HS-27A (cell line): ENCODE results near the gene EVI2A.
"Not testable (repeated sequence)": the region's sequence is repeated elsewhere in the genome, so short reads cannot be mapped to it uniquely, and the experiment has no call there.

Experiments used
- DNase-seq: peaks from one replicate; pipeline ENCODE4 v3.0.0-alpha.2; 2012; ENCODE audit warnings: low read depth, missing footprints

Gene EVI2A

DNA sequence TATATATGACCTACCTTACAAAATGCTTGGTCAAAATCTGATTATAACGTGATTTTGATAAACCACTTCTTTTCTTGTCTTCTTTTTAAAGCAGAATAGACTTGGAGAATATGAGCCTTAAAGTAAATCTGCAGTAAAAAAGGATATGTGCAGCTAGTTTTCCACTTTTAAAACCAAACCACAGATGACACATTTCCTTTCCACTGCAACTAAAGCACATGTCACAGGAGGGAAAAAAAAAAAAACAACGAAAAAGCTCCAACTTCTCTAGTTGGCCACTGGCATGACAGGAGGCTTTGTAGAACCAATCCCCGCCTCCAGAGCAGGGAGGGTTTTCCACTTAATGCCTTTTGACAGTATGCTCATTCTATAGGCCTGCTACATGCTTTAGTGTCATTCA, at the start of gene EVI2A:
Gene EVI2A (minus strand): TSS at position 142 of the 400 bp plus-strand sequence. CDS start 2,609 bp downstream, outside the sequence.
- DNase-seq: no peak

- DNase-seq: no peak
These were observed 47.8 kb upstream of the EVI2A start for GRCh38 chr17:31369266-31369665.

DNA sequence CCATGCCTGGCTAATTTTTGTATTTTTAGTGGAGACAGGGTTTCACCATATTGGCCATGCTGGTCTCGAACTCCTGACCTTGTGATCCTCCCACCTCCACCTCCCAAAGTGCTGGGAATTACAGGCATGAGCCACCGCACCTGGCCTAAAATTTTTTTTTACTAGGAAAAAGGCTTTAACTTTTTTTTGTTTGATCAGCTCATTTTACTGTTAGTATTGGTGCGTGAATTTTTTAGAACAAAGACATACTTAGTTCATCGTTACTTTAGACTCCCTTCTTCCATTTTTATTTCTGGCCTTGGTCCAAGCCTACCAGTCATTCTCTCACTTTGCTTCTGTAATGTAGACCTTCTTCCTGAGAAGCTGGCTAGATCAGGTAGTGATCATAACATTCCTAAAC, 44.7 kb upstream of the EVI2A start:
- no peak for DNase-seq

DNA sequence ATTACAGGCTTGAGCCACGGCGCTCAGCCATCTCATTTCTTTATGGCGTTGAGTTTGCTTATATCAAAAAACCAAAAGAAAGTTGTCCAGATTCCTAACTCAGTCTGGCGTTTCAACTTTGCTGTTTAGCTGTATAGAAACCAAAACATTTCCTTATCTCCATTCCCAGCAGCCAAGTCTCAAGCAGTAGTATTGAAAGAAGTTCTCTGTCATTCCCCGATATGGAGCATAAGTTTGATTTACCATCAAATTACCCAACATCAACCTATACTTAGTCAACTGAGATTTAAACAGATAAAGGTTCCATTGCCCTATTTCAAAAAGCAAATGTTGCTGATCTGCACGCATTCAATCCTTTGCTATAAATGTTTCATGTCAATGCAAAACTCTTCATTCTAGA, 42.6 kb upstream of the EVI2A start:
- DNase-seq: no peak

DNA sequence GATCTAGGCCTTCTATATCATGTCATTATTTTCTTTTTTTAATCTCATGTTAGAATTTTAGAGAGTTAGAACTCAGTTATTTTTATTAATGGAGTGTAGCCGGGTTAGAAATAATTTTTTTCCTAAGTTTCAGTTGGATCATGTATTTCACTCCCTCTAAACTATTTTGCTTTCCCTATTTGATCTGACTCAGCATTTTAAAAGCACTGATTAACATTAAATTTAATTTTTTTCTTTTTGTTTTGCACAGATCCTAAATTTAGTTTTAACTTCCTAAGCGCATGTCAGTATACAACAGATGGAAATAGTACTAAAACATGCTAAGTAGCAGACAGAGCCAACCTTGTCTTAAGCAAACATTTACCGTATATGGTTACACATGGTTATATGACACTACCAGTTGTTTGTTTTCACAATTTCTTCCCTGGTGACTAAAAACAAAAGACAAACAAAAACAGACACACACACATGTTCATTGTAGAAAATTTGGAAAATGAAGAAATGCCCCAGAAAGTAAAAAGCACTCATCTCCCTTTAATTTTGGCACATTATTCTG, 36.5 kb upstream of the EVI2A start:
- no peak for DNase-seq

DNA sequence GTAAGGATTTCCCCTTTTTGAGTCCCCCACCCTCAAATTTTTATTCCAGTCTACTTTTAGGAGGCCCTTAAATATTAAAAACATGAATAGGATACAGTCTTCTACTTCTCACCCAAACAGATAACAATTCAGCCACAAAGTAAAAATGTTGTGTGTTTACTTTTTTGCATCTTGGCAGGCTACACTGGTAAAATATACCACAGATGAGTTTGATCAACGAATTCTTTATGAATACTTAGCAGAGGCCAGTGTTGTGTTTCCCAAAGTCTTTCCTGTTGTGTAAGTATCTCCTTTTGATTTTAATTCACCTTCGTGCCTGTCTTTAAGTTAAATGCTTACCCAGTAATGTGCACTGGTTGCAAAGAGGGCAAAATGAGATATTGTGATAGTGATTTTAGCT, 35.7 kb upstream of the EVI2A start:
- DNase-seq: no peak

- DNase-seq: no peak
These were observed 34.5 kb upstream of the EVI2A start for GRCh38 chr17:31355935-31356334.

- no peak for DNase-seq
These were observed 28.0 kb upstream of the EVI2A start for GRCh38 chr17:31349454-31349853.

DNA sequence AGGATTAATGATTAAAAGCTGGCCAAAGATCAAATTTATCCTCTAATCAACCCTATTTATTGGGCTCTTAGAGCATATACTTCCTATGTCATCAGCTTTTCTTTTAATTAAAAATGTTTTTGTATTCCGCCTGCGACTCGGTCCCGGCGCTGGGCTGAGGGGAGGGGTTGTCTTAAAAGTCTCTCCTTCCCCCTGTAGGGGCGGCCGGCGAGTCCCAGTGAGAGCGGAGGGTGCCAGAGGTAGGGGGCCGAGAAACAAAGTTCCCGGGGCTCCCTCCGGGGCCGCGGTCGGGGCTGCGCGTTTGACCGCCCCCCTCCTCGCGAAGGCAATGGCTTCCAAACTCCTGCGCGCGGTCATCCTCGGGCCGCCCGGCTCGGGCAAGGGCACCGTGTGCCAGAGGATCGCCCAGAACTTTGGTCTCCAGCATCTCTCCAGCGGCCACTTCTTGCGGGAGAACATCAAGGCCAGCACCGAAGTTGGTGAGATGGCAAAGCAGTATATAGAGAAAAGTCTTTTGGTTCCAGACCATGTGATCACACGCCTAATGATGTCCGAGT, 23.8 kb upstream of the EVI2A start:
- DNase-seq: not testable (repeated sequence)

DNA sequence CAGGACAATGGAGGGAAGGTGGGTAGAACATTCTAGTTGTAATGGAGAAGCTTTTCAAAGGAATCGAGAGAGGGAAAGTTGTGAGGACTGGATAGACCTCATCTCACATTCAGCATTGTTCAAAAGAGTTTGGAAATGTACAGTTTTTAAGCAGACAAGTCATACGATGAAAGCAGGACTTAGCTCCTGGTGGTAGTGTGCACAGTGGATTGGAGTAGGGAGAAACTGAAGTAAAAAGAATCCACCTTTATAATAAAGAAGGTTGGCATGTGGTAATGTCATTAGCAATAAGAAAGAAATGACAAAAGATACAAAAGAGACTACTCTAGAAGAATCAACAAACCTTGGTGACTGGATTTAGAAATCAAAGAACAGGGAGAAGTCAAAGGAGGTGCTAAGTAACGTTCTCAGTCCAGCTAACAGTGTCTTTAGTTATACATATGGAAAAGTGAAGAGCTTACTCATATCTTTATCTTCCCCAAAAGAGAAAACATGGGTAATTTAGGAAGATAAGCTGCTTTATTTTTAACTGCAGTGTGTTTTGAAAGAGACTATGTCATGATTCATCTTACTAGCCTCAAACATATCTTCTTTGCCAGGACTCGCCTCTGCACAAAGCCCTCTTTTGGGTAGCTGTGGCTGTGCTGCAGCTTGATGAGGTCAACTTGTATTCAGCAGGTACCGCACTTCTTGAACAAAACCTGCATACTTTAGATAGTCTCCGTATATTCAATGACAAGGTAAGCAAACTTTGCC, 18.7 kb upstream of the EVI2A start:
- no peak for DNase-seq

- no peak for DNase-seq
These were observed 7.8 kb upstream of the EVI2A start for GRCh38 chr17:31329221-31329620.

GRCh38 chr17:31328160-31328535, 6.7 kb upstream of the EVI2A start:
- no peak for DNase-seq

DNA sequence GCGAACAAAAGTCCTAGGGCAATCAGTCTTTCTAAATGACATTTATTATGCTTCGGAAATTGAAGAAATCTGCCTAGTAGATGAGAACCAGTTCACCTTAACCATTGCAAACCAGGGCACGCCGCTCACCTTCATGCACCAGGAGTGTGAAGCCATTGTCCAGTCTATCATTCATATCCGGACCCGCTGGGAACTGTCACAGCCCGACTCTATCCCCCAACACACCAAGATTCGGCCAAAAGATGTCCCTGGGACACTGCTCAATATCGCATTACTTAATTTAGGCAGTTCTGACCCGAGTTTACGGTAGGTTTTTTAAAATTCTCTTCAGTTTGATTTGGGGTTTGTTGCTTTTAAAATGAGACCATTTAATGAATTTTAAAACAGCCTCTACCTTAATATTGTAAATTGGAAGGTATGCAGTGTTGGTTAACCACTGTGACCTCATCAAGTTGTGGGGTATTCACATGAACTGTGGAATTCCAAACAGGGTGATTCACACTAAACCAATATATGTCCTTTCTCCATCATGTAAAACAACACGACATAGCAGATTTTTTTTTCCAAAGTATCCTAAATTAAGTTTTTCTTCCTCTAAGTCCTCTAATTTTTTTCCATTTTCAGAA, 6.2 kb upstream of the EVI2A start:
- no peak for DNase-seq

DNA sequence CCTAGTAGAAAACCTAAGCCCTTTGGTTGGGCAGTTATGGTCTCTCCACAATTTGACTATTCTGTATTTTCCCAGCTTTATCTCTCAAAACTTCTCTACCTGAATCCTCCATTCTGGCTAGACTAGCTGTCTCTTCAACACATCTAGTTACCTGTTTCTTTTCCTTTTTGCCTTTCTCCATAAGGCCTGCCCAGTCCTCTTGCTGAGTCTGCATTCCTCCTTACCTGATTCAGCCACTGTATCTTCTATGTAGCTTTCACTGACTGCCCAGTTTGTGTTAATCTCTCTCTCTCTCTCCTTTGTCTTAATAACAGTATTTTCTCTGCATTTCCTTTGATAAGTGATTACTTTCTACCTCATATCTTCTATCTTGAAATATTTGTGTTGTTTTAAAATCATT, 2.1 kb upstream of the EVI2A start:
- no peak for DNase-seq

GRCh38 chr17:31321966-31322365, 544 bp upstream of the EVI2A start:
- no peak for DNase-seq

GRCh38 chr17:31320791-31321190, 631 bp downstream of the EVI2A start:
- DNase-seq: no peak

DNA sequence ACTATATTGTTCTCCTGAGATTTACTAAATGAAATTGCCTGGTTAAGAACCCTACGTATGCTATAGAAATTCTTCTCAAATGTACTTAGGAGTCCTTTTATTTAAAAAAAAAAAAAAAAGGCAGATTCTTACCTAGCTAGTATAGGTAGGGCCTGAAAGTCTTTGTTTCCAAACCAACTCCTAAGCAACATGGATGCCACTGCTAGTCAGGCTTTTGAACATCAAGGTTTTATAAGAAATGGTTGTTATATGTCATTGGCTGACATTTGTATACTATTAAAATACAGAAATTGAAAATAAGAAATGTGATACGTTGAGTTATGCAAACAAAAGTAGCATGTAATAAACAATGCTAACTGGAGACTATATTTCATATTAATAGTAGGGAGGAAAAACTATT, 1.2 kb downstream of the EVI2A start:
- DNase-seq: no peak

DNA sequence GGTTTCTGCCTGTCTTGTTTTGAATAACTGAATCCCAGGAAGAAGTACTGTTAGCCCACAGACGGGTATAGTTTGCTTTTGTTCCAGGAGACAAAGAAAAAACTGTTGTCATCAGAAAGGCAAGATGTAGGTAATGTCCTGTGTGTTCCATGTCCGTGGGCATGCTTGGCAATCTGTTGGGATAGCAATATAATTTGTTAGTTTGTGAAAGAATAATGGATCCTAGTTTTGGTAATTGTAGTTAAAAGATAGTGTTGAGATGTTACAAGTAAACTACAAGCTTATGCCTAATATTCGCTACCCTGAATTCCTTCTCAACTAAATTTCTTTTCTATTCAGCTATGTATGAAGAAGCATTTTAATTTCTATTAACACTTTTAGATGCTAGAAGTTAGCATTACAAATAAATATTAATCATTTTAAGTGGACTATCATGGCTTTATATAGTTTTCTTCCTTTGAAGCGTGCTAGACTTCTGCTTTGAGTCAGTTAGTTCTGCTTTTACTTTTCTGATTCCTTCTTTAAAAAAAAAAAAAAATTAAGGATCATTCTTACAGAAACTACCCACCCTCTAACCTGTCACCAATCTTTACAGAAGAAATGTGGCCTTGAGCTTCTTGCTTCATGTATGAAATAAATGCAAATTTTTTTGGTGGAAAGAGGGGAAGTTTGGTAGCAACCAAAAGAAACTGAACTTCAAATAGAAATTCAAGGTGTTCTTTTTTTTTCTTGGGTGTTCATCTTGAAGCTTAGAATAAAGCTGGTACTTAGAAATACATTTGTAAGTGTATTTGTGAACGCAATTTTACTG, 2.4 kb downstream of the EVI2A start:
- no peak for DNase-seq

DNA sequence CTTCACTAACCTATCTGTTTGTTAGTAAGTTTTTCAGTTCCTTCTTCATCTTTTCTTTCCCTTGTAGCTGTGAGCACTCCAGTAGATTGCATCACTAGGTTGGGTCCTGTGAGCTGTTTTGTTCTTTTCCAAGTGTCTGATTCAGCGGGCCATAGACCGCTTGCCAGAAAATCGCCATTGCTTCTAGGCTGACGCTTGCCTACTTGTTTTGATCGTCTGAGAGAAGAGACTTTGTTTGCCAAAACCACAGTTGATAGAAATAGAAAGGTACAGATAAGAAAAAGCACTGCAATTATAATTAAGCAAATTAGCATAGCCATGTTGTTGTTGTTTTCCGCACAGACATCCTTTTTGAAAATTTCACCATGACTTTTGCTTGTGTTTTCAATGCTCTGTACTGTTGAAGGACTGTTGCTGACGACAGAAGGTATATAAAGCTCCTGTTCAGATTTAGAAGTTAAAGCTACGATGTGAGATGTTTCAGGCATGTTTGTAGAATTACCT, 3.1 kb downstream of the EVI2A start:
- no peak for DNase-seq

DNA sequence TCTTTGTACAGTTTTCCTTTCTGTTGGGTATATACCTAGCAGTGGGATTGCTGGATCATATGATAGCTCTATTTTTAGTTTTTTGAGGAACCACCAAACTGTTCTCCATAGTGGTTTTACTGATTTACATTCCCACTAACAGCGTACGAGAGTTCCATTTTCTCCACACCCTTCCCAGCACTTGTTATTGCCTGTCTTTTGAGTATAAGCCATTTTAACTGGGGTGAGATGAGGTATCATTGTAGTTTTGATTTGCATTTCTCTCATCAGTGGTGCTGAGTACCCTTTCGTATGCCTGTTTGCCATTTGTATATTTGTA, 6.7 kb downstream of the EVI2A start:
- DNase-seq: no peak

DNA sequence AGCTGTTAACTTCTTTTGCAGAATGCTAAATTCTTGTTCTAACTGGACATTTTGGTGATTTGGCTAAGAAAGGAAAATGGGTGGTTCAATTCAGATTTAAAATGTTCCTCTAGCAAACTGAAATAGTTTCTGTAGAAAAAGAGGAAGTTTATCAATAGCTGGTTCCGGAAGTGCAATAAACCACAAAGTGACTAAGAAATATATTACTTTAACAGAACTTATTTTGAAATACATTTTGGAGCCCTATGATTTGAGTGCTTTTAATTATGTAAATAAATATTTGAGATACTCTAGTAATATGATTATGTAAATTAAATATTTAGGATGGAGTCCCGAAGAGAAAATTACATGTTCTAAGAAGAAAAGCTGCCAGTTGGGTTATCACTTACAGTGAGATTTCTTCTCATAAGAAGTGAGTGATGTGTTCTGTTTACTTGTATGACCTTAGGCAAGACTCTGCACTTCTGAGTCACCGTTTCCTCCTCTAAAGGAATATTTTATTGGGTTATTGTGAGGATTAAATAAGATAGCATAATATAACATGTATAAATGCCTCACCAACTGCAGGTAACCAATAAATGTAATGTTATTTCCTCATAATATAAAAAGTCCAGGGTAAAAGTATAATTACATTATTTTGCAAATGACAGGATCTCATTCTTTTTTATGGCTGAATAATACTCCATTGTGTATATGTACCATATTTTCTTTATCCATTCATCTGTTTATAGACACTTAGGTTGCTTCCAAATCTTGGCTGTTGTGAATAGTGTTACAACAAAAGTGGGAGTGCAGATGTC, 7.2 kb downstream of the EVI2A start, which contains the start of gene EVI2B:
Gene EVI2B (minus strand): TSS at position 73 of the 800 bp plus-strand sequence. CDS start 8,445 bp downstream, outside the sequence.
- no peak for DNase-seq
